HEK293 (cell line): Measurements from ENCODE around the gene OCLN.

Experiments used
- CTCF ChIA-PET: fragments of 350-600 bp; formaldehyde crosslinking; extraction: SDS; loops from one replicate; lab custom pipeline; 2021; ENCODE audit warnings: antibody characterized with exemption; lab: Yijun Ruan, JAX
- POLR2A ChIA-PET: fragments of 300-600 bp; formaldehyde crosslinking; extraction: SDS; loops from one replicate; lab custom pipeline; 2020; ENCODE audit warnings: antibody characterized with exemption, inconsistent platforms; lab: Yijun Ruan, JAX
- H3K27ac ChIP-seq: fragments of 200-500 bp; sonication (Bioruptor generic); 2 replicates; pipeline ENCODE4 v1.5.1; 2014; ENCODE audit warnings: low read depth, low read length, control low read depth, inconsistent platforms; ENCODE audit errors: extremely low read depth
- H3K36me3 ChIP-seq, 2 experiments: fragments of 200-500 bp in 1 of 2; sonication (Bioruptor generic) in 1 of 2; 1 replicate in 1 of 2; 2 replicates in 1 of 2; pipeline ENCODE4 v1.5.1; 2014 to 2017; ENCODE audit warnings: inconsistent platforms in 2 of 2, low read length in 2 of 2; ENCODE audit not compliant: control insufficient read depth in 2 of 2, insufficient read depth in 1 of 2
- H3K4me1 ChIP-seq: fragments of 200-500 bp; sonication (Bioruptor generic); 2 replicates; pipeline ENCODE4 v1.5.1; 2014; ENCODE audit warnings: mild to moderate bottlenecking, low read length, inconsistent platforms; ENCODE audit not compliant: control insufficient read depth, insufficient read depth
- H3K4me3 ChIP-seq: 2 replicates; pipeline ENCODE4 v1.5.1; 2011; ENCODE audit warnings: low read depth, mild to moderate bottlenecking, control low read depth, low read length, moderate library complexity
- H3K9me3 ChIP-seq: fragments of 200-500 bp; sonication (Bioruptor generic); 2 replicates; pipeline ENCODE4 v1.5.1; 2014; ENCODE audit warnings: low read depth, low read length, inconsistent platforms; ENCODE audit not compliant: control insufficient read depth, insufficient read depth
- BCL11A ChIP-seq: fragments of 450-650 bp; formaldehyde crosslinking; IDR thresholded peaks from 2 replicates; pipeline ENCODE4 v1.5.1; 2016; ENCODE audit warnings: low read depth, missing biosample characterization, missing genetic modification characterization
- IKZF3 ChIP-seq: fragments of 450-650 bp; IDR thresholded peaks from 2 replicates; pipeline ENCODE4 v1.5.0; 2018; ENCODE audit warnings: missing biosample characterization, mild to moderate bottlenecking, missing genetic modification characterization, moderate library complexity
- REPIN1 ChIP-seq: fragments of 450-650 bp; formaldehyde crosslinking; IDR thresholded peaks from 2 replicates; pipeline ENCODE4 v1.5.1; 2017; ENCODE audit warnings: missing biosample characterization, missing genetic modification characterization, low read depth
- SP2 ChIP-seq: fragments of 450-650 bp; formaldehyde crosslinking; IDR thresholded peaks from 2 replicates; pipeline ENCODE4 v1.5.1; 2016; ENCODE audit warnings: missing biosample characterization, missing genetic modification characterization
- YY1 ChIP-seq: fragments of 450-650 bp; formaldehyde crosslinking; IDR thresholded peaks from 2 replicates; pipeline ENCODE4 v1.5.1; 2018; ENCODE audit warnings: missing biosample characterization, missing genetic modification characterization
- ZNF10 ChIP-seq: fragments of 450-650 bp; formaldehyde crosslinking; IDR thresholded peaks from 2 replicates; pipeline ENCODE4 v1.5.1; 2017; ENCODE audit warnings: missing biosample characterization, missing genetic modification characterization
- ZNF114 ChIP-seq: fragments of 450-650 bp; formaldehyde crosslinking; IDR thresholded peaks from 2 replicates; pipeline ENCODE4 v1.5.0; 2017; ENCODE audit warnings: missing biosample characterization, missing genetic modification characterization
- ZNF157 ChIP-seq: fragments of 450-650 bp; formaldehyde crosslinking; IDR thresholded peaks from 2 replicates; pipeline ENCODE4 v1.5.1; 2016; ENCODE audit warnings: missing biosample characterization, missing genetic modification characterization
- ZNF169 ChIP-seq: fragments of 450-650 bp; formaldehyde crosslinking; IDR thresholded peaks from 2 replicates; pipeline ENCODE4 v1.5.1; 2016; ENCODE audit warnings: missing biosample characterization, missing genetic modification characterization
- ZNF24 ChIP-seq: fragments of 450-650 bp; formaldehyde crosslinking; IDR thresholded peaks from 2 replicates; pipeline ENCODE4 v1.5.1; 2016; ENCODE audit warnings: missing biosample characterization, missing genetic modification characterization
- ZNF423 ChIP-seq: fragments of 450-650 bp; formaldehyde crosslinking; IDR thresholded peaks from 2 replicates; pipeline ENCODE4 v1.5.1; 2016; ENCODE audit warnings: missing biosample characterization, missing genetic modification characterization
- ZNF596 ChIP-seq: fragments of 450-650 bp; IDR thresholded peaks from 2 replicates; pipeline ENCODE4 v1.5.0; 2018; ENCODE audit warnings: missing biosample characterization, mild to moderate bottlenecking, missing genetic modification characterization, moderate library complexity
- ZNF621 ChIP-seq: fragments of 450-650 bp; formaldehyde crosslinking; IDR thresholded peaks from 2 replicates; pipeline ENCODE4 v1.5.1; 2017; ENCODE audit warnings: missing biosample characterization, missing genetic modification characterization
- ZNF654 ChIP-seq: fragments of 450-650 bp; formaldehyde crosslinking; IDR thresholded peaks from 2 replicates; pipeline ENCODE4 v1.5.1; 2016; ENCODE audit warnings: low read depth, missing biosample characterization, missing genetic modification characterization
- ZNF658 ChIP-seq: fragments of 450-650 bp; formaldehyde crosslinking; IDR thresholded peaks from 2 replicates; pipeline ENCODE4; 2016; ENCODE audit warnings: missing biosample characterization, missing genetic modification characterization
- ZNF670 ChIP-seq: fragments of 450-650 bp; formaldehyde crosslinking; IDR thresholded peaks from 2 replicates; pipeline ENCODE4 v1.5.1; 2016; ENCODE audit warnings: missing biosample characterization, missing genetic modification characterization, low read depth
- ZNF677 ChIP-seq: fragments of 450-650 bp; IDR thresholded peaks from 2 replicates; pipeline ENCODE4 v1.5.0; 2018; ENCODE audit warnings: missing biosample characterization, mild to moderate bottlenecking, missing genetic modification characterization, moderate library complexity
- ZNF768 ChIP-seq: fragments of 450-650 bp; formaldehyde crosslinking; IDR thresholded peaks from 2 replicates; pipeline ENCODE4 v1.5.1; 2018; ENCODE audit warnings: missing biosample characterization, mild to moderate bottlenecking, missing genetic modification characterization
- ZNF791 ChIP-seq: fragments of 450-650 bp; formaldehyde crosslinking; IDR thresholded peaks from 2 replicates; pipeline ENCODE4 v1.5.1; 2016; ENCODE audit warnings: missing biosample characterization, missing genetic modification characterization
- ZNF837 ChIP-seq: fragments of 450-650 bp; formaldehyde crosslinking; IDR thresholded peaks from 2 replicates; pipeline ENCODE4 v1.5.1; 2016; ENCODE audit warnings: missing biosample characterization, missing genetic modification characterization
- ZXDB ChIP-seq: fragments of 450-650 bp; formaldehyde crosslinking; IDR thresholded peaks from 2 replicates; pipeline ENCODE4 v1.5.1; 2016; ENCODE audit warnings: missing biosample characterization, missing genetic modification characterization
- TF ChIP-seq, protein P1 (sequence below): fragments of 450-650 bp; formaldehyde crosslinking; IDR thresholded peaks from 2 replicates; pipeline ENCODE4 v1.5.1; 2016; ENCODE audit warnings: missing biosample characterization, missing genetic modification characterization
- TF ChIP-seq, protein P2 (sequence below): fragments of 450-650 bp; formaldehyde crosslinking; IDR thresholded peaks from 2 replicates; pipeline ENCODE4 v1.5.1; 2017; ENCODE audit warnings: missing biosample characterization, mild to moderate bottlenecking, missing genetic modification characterization, moderate library complexity
- TF ChIP-seq, protein P3 (sequence below): fragments of 450-650 bp; formaldehyde crosslinking; optimal IDR thresholded peaks from 2 replicates; pipeline ENCODE3; 2016; ENCODE audit warnings: missing biosample characterization, mild to moderate bottlenecking, missing genetic modification characterization
- TF ChIP-seq, protein P4 (sequence below): fragments of 450-650 bp; formaldehyde crosslinking; IDR thresholded peaks from 2 replicates; pipeline ENCODE4 v1.5.1; 2016; ENCODE audit warnings: missing biosample characterization, missing genetic modification characterization
- TF ChIP-seq, protein P5 (sequence below): fragments of 450-650 bp; formaldehyde crosslinking; IDR thresholded peaks from 2 replicates; pipeline ENCODE4 v1.5.1; 2016; ENCODE audit warnings: missing biosample characterization, missing genetic modification characterization
- TF ChIP-seq, protein P6 (sequence below): fragments of 450-650 bp; IDR thresholded peaks from 2 replicates; pipeline ENCODE4 v1.5.1; 2018; ENCODE audit warnings: missing biosample characterization, mild to moderate bottlenecking, missing genetic modification characterization
- TF ChIP-seq, protein P7 (sequence below): fragments of 450-650 bp; formaldehyde crosslinking; IDR thresholded peaks from 2 replicates; pipeline ENCODE4 v1.5.1; 2017; ENCODE audit warnings: missing biosample characterization, missing genetic modification characterization

OCLN gene

DNA sequence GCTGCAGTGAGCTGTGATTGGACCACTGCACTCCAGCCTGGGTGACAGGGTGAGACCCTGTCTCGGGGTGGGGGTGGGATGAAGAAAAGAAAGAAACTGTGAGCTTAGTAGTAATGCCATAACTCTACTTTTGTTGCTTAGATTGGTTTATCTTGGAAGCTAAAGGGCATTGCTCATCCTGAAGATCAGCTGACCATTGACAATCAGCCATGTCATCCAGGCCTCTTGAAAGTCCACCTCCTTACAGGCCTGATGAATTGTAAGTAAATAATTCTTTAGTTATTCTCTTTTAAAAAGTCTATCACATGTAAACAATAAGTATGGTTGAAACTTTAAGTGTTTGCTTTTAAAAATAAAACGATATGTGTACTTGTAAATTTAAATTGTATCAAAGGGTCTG is 11.4 kb downstream of the OCLN start:
- Histone ChIP-seq H3K4me1 (peaks cover 24% of the 10 kb centered on the region), H3K36me3 (peaks cover 18 to 23% of the 10 kb centered on the region in 2 experiments), H3K9me3 (no peaks in the 10 kb centered on the region), H3K4me3 (no peak overlapping the region), H3K27ac (no peak overlapping the region)
- ChIA-PET POLR2A (no interaction called here), CTCF (no interaction called here)
- TF ChIP-seq, protein P1, sequence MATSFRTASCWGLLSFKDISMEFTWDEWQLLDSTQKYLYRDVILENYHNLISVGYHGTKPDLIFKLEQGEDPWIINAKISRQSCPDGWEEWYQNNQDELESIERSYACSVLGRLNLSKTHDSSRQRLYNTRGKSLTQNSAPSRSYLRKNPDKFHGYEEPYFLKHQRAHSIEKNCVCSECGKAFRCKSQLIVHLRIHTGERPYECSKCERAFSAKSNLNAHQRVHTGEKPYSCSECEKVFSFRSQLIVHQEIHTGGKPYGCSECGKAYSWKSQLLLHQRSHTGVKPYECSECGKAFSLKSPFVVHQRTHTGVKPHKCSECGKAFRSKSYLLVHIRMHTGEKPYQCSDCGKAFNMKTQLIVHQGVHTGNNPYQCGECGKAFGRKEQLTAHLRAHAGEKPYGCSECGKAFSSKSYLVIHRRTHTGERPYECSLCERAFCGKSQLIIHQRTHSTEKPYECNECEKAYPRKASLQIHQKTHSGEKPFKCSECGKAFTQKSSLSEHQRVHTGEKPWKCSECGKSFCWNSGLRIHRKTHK, result no peak
- TF ChIP-seq BCL11A (no peak), ZNF654 (no peak), SP2 (tag by site-specific recombination) (no peak), ZNF423 (no peak), ZNF768 (no peak), ZNF621 (tag by site-specific recombination) (no peak), REPIN1 (tag by site-specific recombination) (no peak), YY1 (tag by site-specific recombination) (no peak), ZNF670 (tag by site-specific recombination) (no peak), ZNF677 (no peak), ZNF837 (no peak), ZNF596 (tag by site-specific recombination) (no peak)
- TF ChIP-seq, protein P2, sequence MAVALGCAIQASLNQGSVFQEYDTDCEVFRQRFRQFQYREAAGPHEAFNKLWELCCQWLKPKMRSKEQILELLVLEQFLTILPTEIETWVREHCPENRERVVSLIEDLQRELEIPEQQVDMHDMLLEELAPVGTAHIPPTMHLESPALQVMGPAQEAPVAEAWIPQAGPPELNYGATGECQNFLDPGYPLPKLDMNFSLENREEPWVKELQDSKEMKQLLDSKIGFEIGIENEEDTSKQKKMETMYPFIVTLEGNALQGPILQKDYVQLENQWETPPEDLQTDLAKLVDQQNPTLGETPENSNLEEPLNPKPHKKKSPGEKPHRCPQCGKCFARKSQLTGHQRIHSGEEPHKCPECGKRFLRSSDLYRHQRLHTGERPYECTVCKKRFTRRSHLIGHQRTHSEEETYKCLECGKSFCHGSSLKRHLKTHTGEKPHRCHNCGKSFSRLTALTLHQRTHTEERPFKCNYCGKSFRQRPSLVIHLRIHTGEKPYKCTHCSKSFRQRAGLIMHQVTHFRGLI (tag by site-specific recombination), result no peak
- TF ChIP-seq, protein P3, sequence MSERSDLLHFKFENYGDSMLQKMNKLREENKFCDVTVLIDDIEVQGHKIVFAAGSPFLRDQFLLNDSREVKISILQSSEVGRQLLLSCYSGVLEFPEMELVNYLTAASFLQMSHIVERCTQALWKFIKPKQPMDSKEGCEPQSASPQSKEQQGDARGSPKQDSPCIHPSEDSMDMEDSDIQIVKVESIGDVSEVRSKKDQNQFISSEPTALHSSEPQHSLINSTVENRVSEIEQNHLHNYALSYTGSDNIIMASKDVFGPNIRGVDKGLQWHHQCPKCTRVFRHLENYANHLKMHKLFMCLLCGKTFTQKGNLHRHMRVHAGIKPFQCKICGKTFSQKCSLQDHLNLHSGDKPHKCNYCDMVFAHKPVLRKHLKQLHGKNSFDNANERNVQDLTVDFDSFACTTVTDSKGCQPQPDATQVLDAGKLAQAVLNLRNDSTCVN, result no peak

DNA sequence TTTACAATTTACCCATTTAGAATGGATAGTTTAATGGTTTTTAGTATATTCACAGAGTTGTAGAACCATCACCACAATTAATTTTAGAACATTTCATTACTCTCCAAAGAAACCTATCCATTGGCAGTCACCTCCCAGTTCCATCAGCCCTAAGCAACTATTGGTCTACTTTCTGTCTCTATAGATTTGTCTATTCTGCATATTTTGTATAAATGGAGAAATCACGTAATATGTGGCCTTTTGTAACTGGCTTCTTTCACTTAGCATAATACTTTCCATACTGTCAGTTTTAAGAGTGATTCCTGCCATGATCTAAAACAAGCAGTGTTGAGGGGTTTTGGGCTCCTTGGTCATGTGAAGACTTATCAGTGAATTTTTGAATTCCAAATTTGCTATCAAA is 12.7 kb downstream of the OCLN start:
- POLR2A ChIA-PET, result interaction anchor here (0.9 kb wide), 1 partner anchor 12 kb away, joined by 4 read pairs; no protein-coding TSS in a partner anchor
- CTCF ChIA-PET, result interaction anchor here (1.0 kb wide), 1 partner anchor 11 kb away, joined by 4 read pairs; no protein-coding TSS in a partner anchor
- Histone ChIP-seq H3K4me3 (no peak overlapping the region), H3K27ac (no peak overlapping the region), H3K36me3 (peaks cover 28 to 30% of the 10 kb centered on the region in 2 experiments), H3K9me3 (no peaks in the 10 kb centered on the region), H3K4me1 (peaks cover 21% of the 10 kb centered on the region)
- no peak for TF ChIP-seq ZNF791 (tag by site-specific recombination)
- no peak for TF ChIP-seq IKZF3 (tag by site-specific recombination)
- TF ChIP-seq, protein P4, sequence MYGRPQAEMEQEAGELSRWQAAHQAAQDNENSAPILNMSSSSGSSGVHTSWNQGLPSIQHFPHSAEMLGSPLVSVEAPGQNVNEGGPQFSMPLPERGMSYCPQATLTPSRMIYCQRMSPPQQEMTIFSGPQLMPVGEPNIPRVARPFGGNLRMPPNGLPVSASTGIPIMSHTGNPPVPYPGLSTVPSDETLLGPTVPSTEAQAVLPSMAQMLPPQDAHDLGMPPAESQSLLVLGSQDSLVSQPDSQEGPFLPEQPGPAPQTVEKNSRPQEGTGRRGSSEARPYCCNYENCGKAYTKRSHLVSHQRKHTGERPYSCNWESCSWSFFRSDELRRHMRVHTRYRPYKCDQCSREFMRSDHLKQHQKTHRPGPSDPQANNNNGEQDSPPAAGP (tag by site-specific recombination), result no peak
- TF ChIP-seq, protein P5, sequence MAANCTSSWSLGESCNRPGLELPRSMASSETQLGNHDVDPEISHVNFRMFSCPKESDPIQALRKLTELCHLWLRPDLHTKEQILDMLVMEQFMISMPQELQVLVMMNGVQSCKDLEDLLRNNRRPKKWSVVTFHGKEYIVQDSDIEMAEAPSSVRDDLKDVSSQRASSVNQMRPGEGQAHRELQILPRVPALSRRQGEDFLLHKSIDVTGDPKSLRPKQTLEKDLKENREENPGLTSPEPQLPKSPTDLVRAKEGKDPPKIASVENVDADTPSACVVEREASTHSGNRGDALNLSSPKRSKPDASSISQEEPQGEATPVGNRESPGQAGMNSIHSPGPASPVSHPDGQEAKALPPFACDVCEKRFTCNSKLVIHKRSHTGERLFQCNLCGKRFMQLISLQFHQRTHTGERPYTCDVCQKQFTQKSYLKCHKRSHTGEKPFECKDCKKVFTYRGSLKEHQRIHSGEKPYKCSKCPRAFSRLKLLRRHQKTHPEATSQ (tag by site-specific recombination), result no peak
- no peak for TF ChIP-seq ZNF658 (tag by site-specific recombination)
- TF ChIP-seq ZNF169, result no peak
- no peak for TF ChIP-seq ZNF10
- TF ChIP-seq ZXDB (tag by site-specific recombination), result no peak
- TF ChIP-seq ZNF114 (tag by site-specific recombination), result no peak
- TF ChIP-seq ZNF24 (tag by site-specific recombination), result no peak
- TF ChIP-seq ZNF157 (tag by site-specific recombination), result no peak
- TF ChIP-seq, protein P6, sequence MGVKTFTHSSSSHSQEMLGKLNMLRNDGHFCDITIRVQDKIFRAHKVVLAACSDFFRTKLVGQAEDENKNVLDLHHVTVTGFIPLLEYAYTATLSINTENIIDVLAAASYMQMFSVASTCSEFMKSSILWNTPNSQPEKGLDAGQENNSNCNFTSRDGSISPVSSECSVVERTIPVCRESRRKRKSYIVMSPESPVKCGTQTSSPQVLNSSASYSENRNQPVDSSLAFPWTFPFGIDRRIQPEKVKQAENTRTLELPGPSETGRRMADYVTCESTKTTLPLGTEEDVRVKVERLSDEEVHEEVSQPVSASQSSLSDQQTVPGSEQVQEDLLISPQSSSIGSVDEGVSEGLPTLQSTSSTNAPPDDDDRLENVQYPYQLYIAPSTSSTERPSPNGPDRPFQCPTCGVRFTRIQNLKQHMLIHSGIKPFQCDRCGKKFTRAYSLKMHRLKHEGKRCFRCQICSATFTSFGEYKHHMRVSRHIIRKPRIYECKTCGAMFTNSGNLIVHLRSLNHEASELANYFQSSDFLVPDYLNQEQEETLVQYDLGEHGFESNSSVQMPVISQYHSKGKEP (tag by site-specific recombination), result no peak
- TF ChIP-seq, protein P7, sequence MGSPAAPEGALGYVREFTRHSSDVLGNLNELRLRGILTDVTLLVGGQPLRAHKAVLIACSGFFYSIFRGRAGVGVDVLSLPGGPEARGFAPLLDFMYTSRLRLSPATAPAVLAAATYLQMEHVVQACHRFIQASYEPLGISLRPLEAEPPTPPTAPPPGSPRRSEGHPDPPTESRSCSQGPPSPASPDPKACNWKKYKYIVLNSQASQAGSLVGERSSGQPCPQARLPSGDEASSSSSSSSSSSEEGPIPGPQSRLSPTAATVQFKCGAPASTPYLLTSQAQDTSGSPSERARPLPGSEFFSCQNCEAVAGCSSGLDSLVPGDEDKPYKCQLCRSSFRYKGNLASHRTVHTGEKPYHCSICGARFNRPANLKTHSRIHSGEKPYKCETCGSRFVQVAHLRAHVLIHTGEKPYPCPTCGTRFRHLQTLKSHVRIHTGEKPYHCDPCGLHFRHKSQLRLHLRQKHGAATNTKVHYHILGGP (tag by site-specific recombination), result no peak
